Psoas muscle (tissue), 8 donors: ENCODE results near the gene EEF1G. TPM values are rescaled to one million over a fixed set of nuclear protein-coding genes. Genes with fewer than 3 reads are reported as not detected.

ENCODE experiments used
- ATAC-seq, 4 donors: fragments of 200-7000 bp; cut with Tn5 transposase; one replicate each; pipeline ENCODE4 v1.9.1; 2020; ENCODE audit warnings: moderate library complexity in 3 of 4, mild to moderate bottlenecking in 2 of 4
- DNase-seq, 2 donors: peaks; one replicate each; pipeline ENCODE4 v3.0.0-alpha.2; 2020
- H3K27ac ChIP-seq: fragments of 200-600 bp; one replicate; pipeline ENCODE4 v1.8.0; 2022
- H3K27me3 ChIP-seq, 3 donors: fragments of 200-600 bp in 1 of 3; one replicate each; pipeline versions ENCODE4 v1.6.1 to v1.8.0; 2013 to 2022; ENCODE audit warnings: low read length in 2 of 3, mild to moderate bottlenecking in 2 of 3, moderate library complexity in 1 of 3; ENCODE audit not compliant: insufficient read depth in 3 of 3
- H3K36me3 ChIP-seq, 2 donors: fragments of 200-600 bp in 1 of 2; one replicate each; pipeline versions ENCODE4 v1.6.1 to v1.8.0; 2013 to 2022; ENCODE audit warnings: low read depth in 1 of 2, mild to moderate bottlenecking in 1 of 2, moderate library complexity in 1 of 2; ENCODE audit not compliant: insufficient read depth in 1 of 2
- H3K4me1 ChIP-seq: fragments of 200-600 bp; one replicate; pipeline ENCODE4 v1.8.0; 2022
- H3K4me3 ChIP-seq: fragments of 200-600 bp; one replicate; pipeline ENCODE4 v1.8.0; 2022; ENCODE audit warnings: mild to moderate bottlenecking
- H3K9me3 ChIP-seq: fragments of 200-600 bp; one replicate; pipeline ENCODE4 v1.8.0; 2022
- WGBS, 3 donors: extraction: QIAGEN DNeasy Blood & Tissue Kit; methylation state at CpG; one replicate each; pipeline versions ENCODE4 v1.1.6 to v1.1.7; 2013; 5-methylcytosine and 5-hydroxymethylcytosine counted together
- intact Hi-C, 2 donors: fragments of 100-400 bp; cut with DNase I; formaldehyde crosslinking; loops; one replicate each; pipeline versions ENCODE4 v1.11.0 to v1.14.2; 2022
- polyA plus RNA-seq, 3 donors: library from polyadenylated mRNA; stranded (reverse); fragments of 200-250 nt; gene quantifications; one replicate each; pipeline ENCODE4 v1.2.3, GENCODE V29; 2013
- total RNA-seq, 4 donors: library from RNA; stranded (reverse); fragmentation: NEBNext Ultra II Directional in 2 of 4; extraction: Animal tissue kit (Norgen Biotek cat#: 25700) in 2 of 4; gene quantifications; one replicate each; pipeline versions ENCODE4 v1.2.1 to v1.2.4, GENCODE V29; 2021 to 2023
- TF ChIP-seq, protein P1 (sequence below): fragments of 200-600 bp; IDR thresholded peaks from one replicate; pipeline ENCODE4 v1.8.0; 2022; ENCODE audit warnings: antibody characterized with exemption
- donor health status: healthy with polysubstance abuse.
- donor health status: DM: no; HTN: no; CAD: no; lungs with moderate emphysema.
- donor health status: Bipolar disorder and iron deficiency.
- donor health status: healthy.
- donor health status: DM: yes; HTN: yes; CAD: no.
- donor health status: DM: no; HTN: no; CAD: no.
- donor health status: DM: no; HTN: no; CAD: no.
- donor health status: DM: yes; HTN: yes; CAD: no.

The EEF1G gene
- total and polyA plus RNA-seq, 7 donors, result 1,137 to 2,356 (median 1,690) TPM

DNA sequence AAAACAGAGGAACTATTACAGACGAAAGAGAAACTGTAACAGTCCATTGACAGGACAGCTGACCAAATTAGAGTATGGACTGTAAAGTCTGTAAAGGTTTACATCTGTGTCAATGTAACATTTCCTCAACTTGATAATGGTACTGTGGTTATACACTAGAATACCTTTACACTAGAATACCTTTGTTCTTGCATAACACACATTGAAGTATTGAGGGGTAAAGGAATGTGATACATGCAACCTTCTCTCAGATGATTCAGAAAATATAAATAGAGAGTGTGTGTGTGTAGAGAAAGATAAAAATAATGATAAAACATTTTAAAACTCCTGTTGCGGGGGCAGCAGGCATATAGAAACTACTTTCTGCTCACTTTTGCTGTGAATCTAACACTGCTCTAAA is 5.6 kb upstream of the EEF1G start:
- DNase-seq (no peak), ATAC-seq (peak in 1 of 4 donors; percentile 35)
- Histone ChIP-seq H3K4me3 (no peak overlapping the region), H3K36me3 (peaks cover 3 to 78% of the 10 kb centered on the region in 2 donors), H3K9me3 (no peaks in the 10 kb centered on the region), H3K27me3 (no peaks in the 10 kb centered on the region), H3K4me1 (peaks cover 38% of the 10 kb centered on the region), H3K27ac (peak overlapping the region; percentile 46)
- intact Hi-C loops, result loop anchor here in 1 of 2 donors (10.0 kb wide), 1 partner anchor 276 kb away; no protein-coding TSS in a partner anchor
- WGBS, 3 donors, result 83 to 88% (median 85%) methylated on average over 2 of the region's 2 CpGs
- TF ChIP-seq, protein P1, sequence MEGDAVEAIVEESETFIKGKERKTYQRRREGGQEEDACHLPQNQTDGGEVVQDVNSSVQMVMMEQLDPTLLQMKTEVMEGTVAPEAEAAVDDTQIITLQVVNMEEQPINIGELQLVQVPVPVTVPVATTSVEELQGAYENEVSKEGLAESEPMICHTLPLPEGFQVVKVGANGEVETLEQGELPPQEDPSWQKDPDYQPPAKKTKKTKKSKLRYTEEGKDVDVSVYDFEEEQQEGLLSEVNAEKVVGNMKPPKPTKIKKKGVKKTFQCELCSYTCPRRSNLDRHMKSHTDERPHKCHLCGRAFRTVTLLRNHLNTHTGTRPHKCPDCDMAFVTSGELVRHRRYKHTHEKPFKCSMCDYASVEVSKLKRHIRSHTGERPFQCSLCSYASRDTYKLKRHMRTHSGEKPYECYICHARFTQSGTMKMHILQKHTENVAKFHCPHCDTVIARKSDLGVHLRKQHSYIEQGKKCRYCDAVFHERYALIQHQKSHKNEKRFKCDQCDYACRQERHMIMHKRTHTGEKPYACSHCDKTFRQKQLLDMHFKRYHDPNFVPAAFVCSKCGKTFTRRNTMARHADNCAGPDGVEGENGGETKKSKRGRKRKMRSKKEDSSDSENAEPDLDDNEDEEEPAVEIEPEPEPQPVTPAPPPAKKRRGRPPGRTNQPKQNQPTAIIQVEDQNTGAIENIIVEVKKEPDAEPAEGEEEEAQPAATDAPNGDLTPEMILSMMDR, result no peak

DNA sequence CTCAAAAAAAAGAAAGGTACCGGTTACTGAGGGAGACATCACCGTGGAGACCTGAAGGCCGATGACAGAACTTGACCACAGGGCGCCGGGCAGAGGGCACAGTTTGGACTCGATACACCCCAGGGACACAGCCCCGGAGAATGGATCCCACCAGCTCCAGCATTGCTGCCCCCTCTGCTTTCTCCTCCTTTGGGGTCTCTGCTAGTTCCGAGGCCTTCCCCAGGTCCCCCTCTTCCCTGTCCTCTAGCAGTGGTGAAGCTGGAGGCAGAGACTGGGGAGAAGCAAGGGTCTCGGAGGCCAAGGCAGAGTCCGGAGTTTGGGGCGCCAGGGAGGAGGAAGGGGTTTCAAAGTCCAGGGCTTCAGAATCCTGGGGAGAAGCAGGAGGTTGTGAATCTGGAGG is 4.8 kb upstream of the EEF1G start:
- H3K4me1 ChIP-seq, result peaks cover 39% of the 10 kb centered on the region
- DNase-seq (peak in 1 of 2 donors; percentile 47), ATAC-seq (no peak)
- H3K27me3 ChIP-seq, result no peaks in the 10 kb centered on the region
- intact Hi-C loops, result loop anchor here in 1 of 2 donors (10.0 kb wide), 1 partner anchor 276 kb away; no protein-coding TSS in a partner anchor
- 95 to 97% (median 95%) methylated on average over 11 of the region's 11 CpGs for WGBS, 3 donors
- no peaks in the 10 kb centered on the region for H3K9me3 ChIP-seq
- peaks cover 3 to 72% of the 10 kb centered on the region in 2 donors for H3K36me3 ChIP-seq
- H3K27ac ChIP-seq, result peak overlapping the region; percentile 46
- no peak overlapping the region for H3K4me3 ChIP-seq
- TF ChIP-seq, protein P1, result no peak

DNA sequence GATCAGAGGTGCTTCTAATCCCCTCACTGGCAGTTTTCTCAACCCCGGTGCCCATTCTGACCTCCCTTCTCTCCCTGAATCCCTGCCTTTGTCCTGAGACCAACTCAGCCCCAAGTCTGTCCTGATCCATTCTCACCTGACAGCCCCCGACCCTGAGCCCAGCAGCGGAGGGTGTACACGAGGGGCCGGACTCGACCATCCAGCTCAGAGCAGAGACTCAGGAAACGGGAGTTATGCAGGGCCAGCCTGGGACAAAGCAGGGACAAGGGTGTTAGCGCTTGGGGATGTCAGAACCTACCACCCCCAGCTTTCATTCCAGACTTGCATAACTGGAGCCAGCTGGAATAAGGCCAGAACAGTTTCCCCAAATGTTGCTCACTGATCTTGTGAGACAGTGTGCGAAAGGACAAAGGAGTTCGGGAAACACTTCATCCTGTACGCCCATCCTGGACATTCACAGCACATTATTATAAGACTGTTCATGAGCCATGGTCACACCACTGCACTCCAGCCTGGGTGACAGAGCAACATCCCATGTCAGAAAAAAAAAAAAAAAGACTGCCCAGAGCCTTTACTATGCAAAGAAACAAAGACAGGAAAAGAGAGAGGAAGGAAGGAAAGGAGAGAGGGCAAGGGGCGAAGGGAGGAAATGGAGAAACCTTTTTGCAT is 3.5 kb upstream of the EEF1G start:
- H3K9me3 ChIP-seq, result no peaks in the 10 kb centered on the region
- peaks cover 3 to 71% of the 10 kb centered on the region in 2 donors for H3K36me3 ChIP-seq
- peak overlapping the region; percentile 90 for H3K4me3 ChIP-seq
- DNase-seq (peak in 1 of 2 donors; percentile 53), ATAC-seq (no peak)
- intact Hi-C loops, result loop anchor here in 1 of 2 donors (10.0 kb wide), 1 partner anchor 278 kb away; no protein-coding TSS in a partner anchor
- H3K27me3 ChIP-seq, result no peaks in the 10 kb centered on the region
- TF ChIP-seq, protein P1, result no peak
- peaks cover 46% of the 10 kb centered on the region for H3K4me1 ChIP-seq
- peak overlapping the region; percentile 92 for H3K27ac ChIP-seq
- 68 to 73% (median 72%) methylated on average over 12 of the region's 12 CpGs for WGBS, 3 donors

DNA sequence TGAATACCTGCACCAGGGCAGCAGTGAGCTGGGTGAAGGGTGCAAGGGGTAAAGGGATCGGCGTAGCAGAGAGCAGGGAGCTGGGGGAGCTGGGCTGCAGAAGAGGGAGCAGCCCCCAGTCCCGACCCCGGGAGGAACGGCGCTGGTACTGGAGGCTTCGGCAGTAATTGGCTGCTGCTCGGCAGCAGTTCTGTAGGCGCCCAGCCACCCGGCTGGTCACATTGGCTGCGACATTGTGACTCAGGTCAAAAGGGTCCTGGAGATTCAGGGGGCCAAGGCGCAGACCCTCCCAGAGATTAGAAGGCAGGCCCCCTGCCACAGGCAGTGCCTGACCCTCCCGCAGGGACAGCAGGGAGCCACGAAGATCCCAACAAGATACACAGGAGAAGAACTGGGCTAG is 2.1 kb upstream of the EEF1G start:
- H3K27ac ChIP-seq, result peak overlapping the region; percentile 92
- H3K4me1 ChIP-seq, result peaks cover 50% of the 10 kb centered on the region
- ATAC-seq (no peak), DNase-seq (peak in 1 of 2 donors; percentile 46)
- peak overlapping the region; percentile 90 for H3K4me3 ChIP-seq
- peaks cover 3 to 71% of the 10 kb centered on the region in 2 donors for H3K36me3 ChIP-seq
- TF ChIP-seq, protein P1, result no peak
- no peaks in the 10 kb centered on the region for H3K9me3 ChIP-seq
- H3K27me3 ChIP-seq, result no peaks in the 10 kb centered on the region
- 74 to 78% (median 76%) methylated on average over 14 of the region's 14 CpGs for WGBS, 3 donors
- intact Hi-C loops, result loop anchor here in 1 of 2 donors (10.0 kb wide), 1 partner anchor 279 kb away; no protein-coding TSS in a partner anchor
